HG02973 (cell line): Measurements from ENCODE around the gene AK1.

Experiments used
- ATAC-seq: cut with Tn5 transposase; IDR thresholded peaks from one replicate; pipeline ENCODE4 v1.9.1; 2021; ENCODE audit warnings: moderate library complexity; ENCODE audit not compliant: unreplicated experiment

AK1 gene

DNA sequence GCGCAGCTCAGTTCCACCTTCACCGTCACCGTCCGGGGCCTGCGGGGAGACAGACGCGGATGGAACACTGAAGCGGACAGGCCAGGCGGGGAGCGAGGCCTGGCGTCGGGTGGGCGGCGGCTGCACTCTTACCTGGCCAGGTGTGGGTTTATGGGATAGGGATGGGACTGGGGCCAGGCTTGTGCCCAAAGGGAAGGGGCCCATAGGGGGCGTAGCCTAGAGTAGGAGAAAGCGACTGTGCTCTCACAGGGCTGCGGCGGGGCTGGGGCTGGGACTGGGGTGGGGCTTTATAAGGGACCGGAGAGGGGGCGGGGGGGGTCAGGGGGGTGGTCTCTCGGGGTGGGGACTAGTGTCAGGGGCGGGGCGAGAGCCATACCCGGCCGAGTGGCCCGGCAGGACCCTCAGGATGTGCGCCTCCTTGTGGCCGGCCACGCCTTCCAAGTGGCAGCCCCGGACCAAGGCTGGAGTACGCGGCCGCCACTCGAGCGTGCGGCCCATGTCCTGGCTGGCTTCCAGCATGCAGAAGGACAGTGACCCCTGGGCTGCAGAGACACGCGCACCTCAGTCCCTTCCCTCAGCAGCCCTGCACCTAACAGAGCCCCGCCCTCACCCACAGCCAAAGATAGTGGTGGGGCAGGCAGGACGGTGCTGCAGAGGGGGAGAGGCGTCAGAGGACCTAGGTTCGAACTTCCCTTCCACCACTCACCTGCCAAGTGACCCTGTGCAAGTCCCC is 52.0 kb downstream of the AK1 start:
- no peak for ATAC-seq

DNA sequence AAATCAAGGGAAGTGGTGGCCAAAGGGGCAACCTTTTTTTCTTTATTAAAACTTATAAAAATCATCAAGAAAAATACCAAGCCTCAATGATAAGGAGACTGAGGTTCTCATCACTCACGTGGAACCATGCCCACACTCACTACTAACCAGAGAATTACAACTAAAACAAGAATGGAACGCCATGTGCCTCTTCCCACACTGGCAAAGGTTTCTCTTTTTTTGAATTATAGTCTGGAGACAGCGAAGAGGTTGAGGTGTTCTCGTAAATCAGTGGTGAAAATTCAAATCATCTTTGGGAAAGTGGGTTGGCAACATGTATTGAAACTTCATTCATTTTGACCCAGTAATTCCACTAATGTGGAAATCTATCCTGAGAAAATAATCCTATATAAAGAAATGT is 55.4 kb downstream of the AK1 start:
- no peak for ATAC-seq

DNA sequence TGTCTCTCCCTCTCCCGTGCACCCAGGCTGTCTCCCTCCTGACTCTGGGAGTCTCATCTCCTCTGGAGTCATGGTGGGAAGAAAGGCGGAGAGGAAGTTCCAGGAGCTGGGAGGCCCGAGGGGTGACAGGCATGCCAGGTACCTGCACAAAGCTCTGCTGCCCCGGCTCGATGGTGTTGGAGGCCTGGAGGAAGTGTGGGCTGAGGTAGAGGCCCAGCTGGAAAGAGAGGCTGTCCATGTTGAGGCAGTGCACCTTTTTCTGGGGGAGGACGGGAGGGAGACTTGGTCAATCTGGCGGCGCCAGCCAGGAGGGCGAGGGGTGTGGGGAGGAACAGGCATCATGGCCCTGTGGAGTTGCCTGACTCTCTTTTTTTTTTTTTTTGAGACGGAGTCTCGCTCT is 58.9 kb downstream of the AK1 start:
- ATAC-seq = no peak

DNA sequence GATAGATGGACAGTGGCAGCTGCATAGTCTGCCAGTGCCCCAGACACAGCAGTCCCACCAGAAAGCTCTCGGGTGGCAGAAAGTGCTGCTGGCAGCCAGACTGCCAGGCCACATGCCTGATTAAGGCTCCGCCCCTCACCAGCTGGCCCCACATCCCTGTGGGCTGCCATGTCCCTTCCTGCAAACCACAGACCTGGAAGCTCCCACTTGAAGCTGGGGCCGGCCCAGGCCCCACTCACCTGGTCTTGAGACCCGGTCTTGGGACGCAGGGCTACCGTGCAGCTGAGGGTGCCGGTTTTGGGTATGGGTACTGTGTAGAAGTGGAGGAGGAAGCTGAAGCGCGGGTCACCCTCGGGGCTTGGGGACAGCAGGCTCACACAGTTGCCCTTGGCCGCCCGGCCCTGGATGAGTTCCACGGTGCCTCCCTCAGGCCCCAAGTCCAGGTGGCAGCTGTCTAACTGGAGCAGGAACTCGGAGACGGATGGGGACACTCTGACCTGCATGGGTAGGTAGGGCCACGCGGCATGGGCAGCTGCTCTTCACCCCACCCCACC is 59.5 kb downstream of the AK1 start:
- no peak for ATAC-seq

DNA sequence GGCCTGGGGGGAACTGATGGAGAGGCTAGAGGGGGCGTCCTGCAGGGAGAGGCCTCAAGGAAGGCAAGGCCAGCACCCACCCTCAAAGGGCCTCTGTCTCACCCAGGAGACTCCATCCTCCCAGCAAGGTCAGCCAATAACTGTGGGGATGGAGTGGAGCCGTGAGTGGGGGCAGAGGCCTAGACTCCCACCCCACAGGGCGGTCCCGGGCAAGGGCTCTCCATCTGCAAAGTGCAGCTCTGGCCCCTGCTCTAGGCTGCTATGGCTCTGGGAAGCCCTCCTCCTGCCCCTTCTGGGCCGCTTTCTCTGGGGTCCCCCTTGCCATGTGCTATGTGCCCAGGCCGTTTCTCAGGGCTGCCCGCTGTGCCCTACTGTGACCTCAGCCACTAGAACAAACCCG is 60.7 kb downstream of the AK1 start:
- no peak for ATAC-seq
